ENCODE measurements around the gene CLPTM1L.

CLPTM1L gene

DNA sequence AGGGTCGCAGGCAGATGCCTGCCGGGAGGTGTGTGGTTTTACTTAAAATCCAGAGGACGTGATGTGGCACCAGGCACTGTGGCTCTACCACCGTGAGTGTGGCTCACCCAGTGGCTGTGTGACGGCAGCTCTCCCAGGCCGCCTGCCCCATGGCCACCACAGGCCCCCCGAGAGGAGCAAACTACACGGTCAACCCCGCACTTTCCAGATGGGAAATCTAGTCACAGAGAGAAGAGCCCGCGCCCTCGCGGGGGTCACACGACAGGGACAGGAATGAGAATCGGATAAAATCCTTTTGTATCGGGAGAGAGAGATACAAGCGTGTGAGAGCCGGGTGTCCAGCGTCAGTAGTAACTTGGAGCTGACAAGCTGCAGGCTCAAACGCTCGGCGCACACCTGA, 74.5 kb downstream of the CLPTM1L start:
- DNase-seq = no peak

DNA sequence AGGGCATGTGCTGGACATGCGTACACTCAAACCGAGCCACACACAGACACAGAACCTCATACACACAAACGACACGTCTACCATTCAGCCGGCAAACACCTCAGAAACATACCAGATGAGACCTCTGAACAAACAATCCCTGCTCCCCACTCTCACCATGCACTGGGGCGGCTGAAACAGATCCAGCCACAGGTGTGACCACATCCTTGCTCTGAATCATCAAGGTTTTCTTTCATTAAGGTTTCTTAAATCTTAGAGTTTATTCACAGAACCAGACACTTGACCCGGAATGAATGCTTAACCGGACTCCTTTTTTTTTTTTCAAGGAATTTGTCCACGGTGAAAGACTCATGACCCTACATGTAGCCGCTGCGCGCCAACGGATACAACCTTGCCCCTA, 76.2 kb downstream of the CLPTM1L start:
- no peak for DNase-seq

DNA sequence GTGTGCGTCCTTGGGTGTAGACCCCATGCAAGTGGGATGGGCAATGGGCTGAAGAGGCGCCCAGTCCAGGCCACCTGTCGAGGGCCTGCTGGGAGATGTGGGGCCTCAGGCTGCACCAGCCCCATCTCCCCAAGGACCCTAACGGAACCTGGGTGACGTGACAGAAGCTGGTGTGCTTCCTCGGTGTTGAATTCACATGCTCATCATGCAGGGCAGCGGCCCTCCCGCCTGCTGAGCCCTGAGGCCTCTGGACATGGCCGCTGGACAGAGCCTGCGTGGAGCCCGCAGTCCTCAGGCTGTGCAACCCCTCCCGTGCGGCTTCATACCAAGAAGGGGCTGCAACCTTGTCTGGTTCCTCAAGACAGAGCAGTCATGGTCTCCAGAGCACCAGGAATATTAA, 76.8 kb downstream of the CLPTM1L start:
- DNase-seq = no peak

Measured in DMS79 treated with DMSO at 0.1 percent for 48 hours (cell line).